K562 (cell line): ENCODE data around the gene ILK. TPM values are rescaled to one million over a fixed set of nuclear protein-coding genes. Genes with fewer than 3 reads are reported as not detected.

Source experiments
- ARID1B ChIP-seq: fragments of 450-650 bp; IDR thresholded peaks from 2 replicates; pipeline ENCODE4 v1.6.1; 2016; ENCODE audit warnings: antibody characterized with exemption, mild to moderate bottlenecking, inconsistent platforms
- CEBPG ChIP-seq, 3 experiments: fragments of 200-800 bp in 1 of 3; sonication (Bioruptor generic) in 1 of 3; sonication (generic) in 1 of 3; formaldehyde crosslinking in 1 of 3; IDR thresholded peaks in 2 of 3; conservative IDR thresholded peaks in 1 of 3; 2 replicates each; pipeline versions ENCODE4 v1.6.1 to v1.8.0; 2016 to 2022; ENCODE audit warnings: missing compliant biosample characterization in 2 of 3, missing genetic modification characterization in 2 of 3, mild to moderate bottlenecking in 1 of 3, missing genetic modification reagents in 1 of 3
- CREB1 ChIP-seq, 2 experiments: sonication (generic) in 1 of 2; formaldehyde crosslinking in 1 of 2; IDR thresholded peaks; 2 replicates each; pipeline versions ENCODE4 v1.6.1 to v1.8.0; 2012 to 2022; ENCODE audit warnings: inconsistent platforms in 1 of 2, mild to moderate bottlenecking in 1 of 2, missing genetic modification reagents in 1 of 2, moderate library complexity in 1 of 2
- FOXK2 ChIP-seq, 2 experiments: fragments of 450-650 bp; IDR thresholded peaks in 1 of 2; conservative IDR thresholded peaks in 1 of 2; 2 replicates each; pipeline ENCODE4 v1.6.1; 2016; ENCODE audit warnings: low read depth in 2 of 2, mild to moderate bottlenecking in 1 of 2
- HDGF ChIP-seq: fragments of 450-650 bp; IDR thresholded peaks from 2 replicates; pipeline ENCODE4 v1.6.1; 2016
- HMGN3 ChIP-seq: IDR thresholded peaks from 2 replicates; pipeline ENCODE4 v1.6.1; 2011; ENCODE audit warnings: borderline replicate concordance, low read depth, mild to moderate bottlenecking, mixed read lengths, low read length; ENCODE audit not compliant: insufficient read length; ENCODE audit errors: extremely low read depth
- MTA3 ChIP-seq: fragments of 450-650 bp; formaldehyde crosslinking; IDR thresholded peaks from 2 replicates; pipeline ENCODE4 v1.6.1; 2017; ENCODE audit warnings: mild to moderate bottlenecking, borderline replicate concordance
- POLR2AphosphoS5 ChIP-seq: IDR thresholded peaks from 2 replicates; pipeline ENCODE4 v1.6.1; 2011; ENCODE audit warnings: mild to moderate bottlenecking, low read depth, low read length, moderate library complexity; ENCODE audit not compliant: control insufficient read depth, insufficient read depth
- PTRF ChIP-seq: fragments of 450-650 bp; IDR thresholded peaks from 2 replicates; pipeline ENCODE4 v1.6.1; 2016; ENCODE audit warnings: mild to moderate bottlenecking, missing genetic modification characterization, missing compliant biosample characterization
- RBM25 ChIP-seq: fragments of 200-400 bp; formaldehyde crosslinking; IDR thresholded peaks from 2 replicates; pipeline ENCODE4 v1.6.1; 2018; ENCODE audit warnings: low read length, low read depth, moderate library complexity; ENCODE audit not compliant: severe bottlenecking
- TCF7 ChIP-seq: sonication (generic); IDR thresholded peaks from 2 replicates; pipeline ENCODE4 v1.6.1; 2016; ENCODE audit warnings: antibody characterized with exemption, borderline replicate concordance
- TRIM24 ChIP-seq, 2 experiments: fragments of 450-650 bp; IDR thresholded peaks; 2 replicates each; pipeline ENCODE4 v1.6.1; 2016
- ZHX1 ChIP-seq: fragments of 150-350 bp; conservative IDR thresholded peaks from 2 replicates; pipeline ENCODE4 v1.6.1; 2014; ENCODE audit warnings: low read length
- ZNF347 ChIP-seq: fragments of 450-650 bp; formaldehyde crosslinking; IDR thresholded peaks from 2 replicates; pipeline ENCODE4 v1.4.0; 2020; ENCODE audit warnings: low read depth, mild to moderate bottlenecking, moderate library complexity
- polyA plus RNA-seq, 8 experiments: library from polyadenylated mRNA; depleted of rRNA in 4 of 8; stranded (reverse) in 5 of 8; unstranded in 3 of 8; fragments of >200 nt; fragmentation: Nextera tagmentation in 2 of 8; fragmentation: Illumina TruSeq in 1 of 8; extraction: Ambion mirVana in 2 of 8; extraction: Trizol in 1 of 8; gene quantifications; 2 replicates each; pipeline versions ENCODE4 v1.2.1 to v1.2.3, GENCODE V29; 2011 to 2014; ENCODE audit warnings: inconsistent platforms in 1 of 8, missing spikeins in 1 of 8
- total RNA-seq, 7 experiments: library from RNA; depleted of rRNA in 6 of 7; stranded (reverse); fragments of >200 nt in 6 of 7; fragmentation: Illumina TruSeq in 2 of 7; extraction: Trizol in 2 of 7; gene quantifications; 2 replicates each; pipeline versions ENCODE4 v1.2.1 to v1.2.3, GENCODE V29; 2011 to 2021; ENCODE audit warnings: low replicate concordance in 1 of 7
- TF ChIP-seq, protein P1 (sequence below): fragments of 250-450 bp; sonication (Bioruptor Pico); IDR thresholded peaks from 2 replicates; pipeline ENCODE4 v1.9.0; 2021; ENCODE audit warnings: mild to moderate bottlenecking, inconsistent platforms
- TF ChIP-seq, protein P2 (sequence below), 2 experiments: fragments of 200-800 bp in 1 of 2; sonication (Bioruptor generic) in 1 of 2; sonication (generic) in 1 of 2; formaldehyde crosslinking in 1 of 2; IDR thresholded peaks in 1 of 2; conservative IDR thresholded peaks in 1 of 2; 2 replicates each; pipeline versions ENCODE4 v1.5.0 to v1.6.1; 2016 to 2020; ENCODE audit warnings: missing compliant biosample characterization in 1 of 2, missing genetic modification characterization in 1 of 2, missing genetic modification reagents in 1 of 2
- TF ChIP-seq, protein P3 (sequence below): sonication (generic); formaldehyde crosslinking; IDR thresholded peaks from 2 replicates; pipeline ENCODE4 v1.8.0; 2022; ENCODE audit warnings: mild to moderate bottlenecking, missing genetic modification reagents

Gene ILK
- total and polyA plus RNA-seq, 9 of the 15 experiments (the other 6 are each of a cell fraction or from before 2014, with no cell fraction given) = 43.3 to 95.9 (median 58.9) TPM

DNA sequence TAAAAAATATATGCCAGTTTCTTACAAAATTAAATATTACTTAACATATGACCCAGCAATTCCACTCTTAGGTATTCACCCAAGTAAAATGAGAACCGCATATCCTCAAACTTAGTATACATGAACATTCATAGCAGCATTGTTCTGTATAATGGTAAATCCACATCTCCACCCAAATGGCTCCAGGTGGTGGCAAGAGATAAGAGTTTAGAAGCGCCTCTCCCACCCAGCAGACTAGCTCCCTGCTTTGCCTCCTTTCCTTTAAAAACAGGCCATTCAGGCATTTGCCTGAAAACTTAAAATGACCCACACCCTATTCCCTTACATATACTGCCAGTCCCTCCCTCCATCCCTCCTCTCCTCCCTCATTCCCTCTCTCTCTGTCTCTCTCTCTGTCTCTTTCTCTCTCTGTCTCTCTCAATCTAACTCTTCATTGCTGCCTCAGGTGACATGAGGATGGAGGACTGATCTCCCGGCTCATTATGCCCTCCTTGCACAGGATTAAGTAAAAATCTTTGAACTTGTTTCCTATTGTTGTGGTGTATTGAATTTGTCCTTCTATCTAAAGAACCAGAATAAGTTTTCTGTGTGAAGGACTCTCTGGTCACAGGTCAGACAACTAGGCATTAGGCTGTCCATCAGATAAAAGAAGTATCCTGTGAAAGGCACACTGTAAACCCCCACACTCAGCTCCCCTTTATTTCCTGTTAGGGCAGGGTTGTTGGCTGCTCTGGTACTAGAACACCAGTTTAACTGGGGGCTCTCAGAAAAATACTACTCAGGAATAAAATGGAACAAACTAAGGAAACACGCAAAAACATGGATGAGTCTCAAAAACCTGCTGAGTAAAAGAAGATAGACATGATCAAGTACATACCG lies 48.5 kb upstream of the ILK start (continued):
- no peak for TF ChIP-seq ZNF347
- TF ChIP-seq PTRF (tag) = no peak
- TF ChIP-seq, protein P1, sequence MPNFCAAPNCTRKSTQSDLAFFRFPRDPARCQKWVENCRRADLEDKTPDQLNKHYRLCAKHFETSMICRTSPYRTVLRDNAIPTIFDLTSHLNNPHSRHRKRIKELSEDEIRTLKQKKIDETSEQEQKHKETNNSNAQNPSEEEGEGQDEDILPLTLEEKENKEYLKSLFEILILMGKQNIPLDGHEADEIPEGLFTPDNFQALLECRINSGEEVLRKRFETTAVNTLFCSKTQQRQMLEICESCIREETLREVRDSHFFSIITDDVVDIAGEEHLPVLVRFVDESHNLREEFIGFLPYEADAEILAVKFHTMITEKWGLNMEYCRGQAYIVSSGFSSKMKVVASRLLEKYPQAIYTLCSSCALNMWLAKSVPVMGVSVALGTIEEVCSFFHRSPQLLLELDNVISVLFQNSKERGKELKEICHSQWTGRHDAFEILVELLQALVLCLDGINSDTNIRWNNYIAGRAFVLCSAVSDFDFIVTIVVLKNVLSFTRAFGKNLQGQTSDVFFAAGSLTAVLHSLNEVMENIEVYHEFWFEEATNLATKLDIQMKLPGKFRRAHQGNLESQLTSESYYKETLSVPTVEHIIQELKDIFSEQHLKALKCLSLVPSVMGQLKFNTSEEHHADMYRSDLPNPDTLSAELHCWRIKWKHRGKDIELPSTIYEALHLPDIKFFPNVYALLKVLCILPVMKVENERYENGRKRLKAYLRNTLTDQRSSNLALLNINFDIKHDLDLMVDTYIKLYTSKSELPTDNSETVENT (CRISPR knock-in tag) = no peak
- TF ChIP-seq, protein P2, sequence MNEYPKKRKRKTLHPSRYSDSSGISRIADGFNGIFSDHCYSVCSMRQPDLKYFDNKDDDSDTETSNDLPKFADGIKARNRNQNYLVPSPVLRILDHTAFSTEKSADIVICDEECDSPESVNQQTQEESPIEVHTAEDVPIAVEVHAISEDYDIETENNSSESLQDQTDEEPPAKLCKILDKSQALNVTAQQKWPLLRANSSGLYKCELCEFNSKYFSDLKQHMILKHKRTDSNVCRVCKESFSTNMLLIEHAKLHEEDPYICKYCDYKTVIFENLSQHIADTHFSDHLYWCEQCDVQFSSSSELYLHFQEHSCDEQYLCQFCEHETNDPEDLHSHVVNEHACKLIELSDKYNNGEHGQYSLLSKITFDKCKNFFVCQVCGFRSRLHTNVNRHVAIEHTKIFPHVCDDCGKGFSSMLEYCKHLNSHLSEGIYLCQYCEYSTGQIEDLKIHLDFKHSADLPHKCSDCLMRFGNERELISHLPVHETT (CRISPR knock-in tag; conservative IDR thresholded peaks at IDR 0.05 in 1 of 2, IDR thresholded peaks at IDR 0.05 in 1 of 2) = no peak
- TF ChIP-seq CEBPG (CRISPR knock-in tag; IDR thresholded peaks at IDR 0.05) = no peak
- TF ChIP-seq CEBPG (tag; conservative IDR thresholded peaks at IDR 0.05 in 1 of 2, IDR thresholded peaks at IDR 0.05 in 1 of 2) = no peak
- peak in 1 of 2 experiments; percentile 23; a peak in 3 of 4 replicates for TF ChIP-seq FOXK2 (conservative IDR thresholded peaks at IDR 0.05 in 1 of 2, IDR thresholded peaks at IDR 0.05 in 1 of 2; ENCODE audit: low read depth in 2 of 2)
- TF ChIP-seq HDGF = peak; percentile 95
- TF ChIP-seq ZHX1 = no peak
- TF ChIP-seq, protein P3, sequence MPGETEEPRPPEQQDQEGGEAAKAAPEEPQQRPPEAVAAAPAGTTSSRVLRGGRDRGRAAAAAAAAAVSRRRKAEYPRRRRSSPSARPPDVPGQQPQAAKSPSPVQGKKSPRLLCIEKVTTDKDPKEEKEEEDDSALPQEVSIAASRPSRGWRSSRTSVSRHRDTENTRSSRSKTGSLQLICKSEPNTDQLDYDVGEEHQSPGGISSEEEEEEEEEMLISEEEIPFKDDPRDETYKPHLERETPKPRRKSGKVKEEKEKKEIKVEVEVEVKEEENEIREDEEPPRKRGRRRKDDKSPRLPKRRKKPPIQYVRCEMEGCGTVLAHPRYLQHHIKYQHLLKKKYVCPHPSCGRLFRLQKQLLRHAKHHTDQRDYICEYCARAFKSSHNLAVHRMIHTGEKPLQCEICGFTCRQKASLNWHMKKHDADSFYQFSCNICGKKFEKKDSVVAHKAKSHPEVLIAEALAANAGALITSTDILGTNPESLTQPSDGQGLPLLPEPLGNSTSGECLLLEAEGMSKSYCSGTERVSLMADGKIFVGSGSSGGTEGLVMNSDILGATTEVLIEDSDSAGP (CRISPR knock-in tag) = no peak
- peak; percentile 36; the same call in 1 of the 2 replicates for TF ChIP-seq CREB1 (IDR thresholded peaks at IDR 0.05)
- no peak for TF ChIP-seq CREB1 (CRISPR knock-in tag; IDR thresholded peaks at IDR 0.05)
- peak; percentile 75; the same call in 1 of the 2 replicates for TF ChIP-seq MTA3
- TF ChIP-seq TCF7 = no peak
- peak; percentile 55 to 86; a peak in 3 of 4 replicates for TF ChIP-seq TRIM24 (IDR thresholded peaks at IDR 0.05)
- no peak for TF ChIP-seq HMGN3
- TF ChIP-seq RBM25 = no peak
- TF ChIP-seq ARID1B = peak; percentile 99
- TF ChIP-seq POLR2AphosphoS5 = peak; percentile 87
